Endothelial cell of umbilical vein (primary cell): Measurements from ENCODE around the gene VHLL. TPM values are rescaled to one million over a fixed set of nuclear protein-coding genes. Genes with fewer than 3 reads are reported as not detected.
A peak's percentile ranks its signal among the peaks of the same experiment; 100 is the strongest.

Source experiments
- BruUV-seq: library from RNA; stranded (reverse); fragments of 400-500 nt; replicated peaks from 2 replicates; lab custom pipeline; 2021; lab: Mats Ljungman, UMichigan
- CTCF ChIA-PET: fragments of 300-600, 350-600 bp; sonication (Branson Sonifier 250); formaldehyde crosslinking; loops from one replicate; lab custom pipeline; 2021; ENCODE audit warnings: antibody characterized with exemption, inconsistent platforms; lab: Charles Lee
- POLR2A ChIA-PET: fragments of 300-600, 350-600 bp; sonication (Branson Sonifier 250); formaldehyde crosslinking; loops from one replicate; lab custom pipeline; 2021; ENCODE audit warnings: antibody characterized with exemption, inconsistent platforms; lab: Charles Lee
- DNase-seq: peaks from one replicate; pipeline ENCODE4 v3.0.0-alpha.2; 2011; ENCODE audit warnings: low read depth, low spot score
- FAIRE-seq: peaks from 2 replicates; lab custom pipeline; 2011; peaks lifted over from hg19 to GRCh38; lab: Jason Lieb, UNC
- H2AFZ ChIP-seq: 2 replicates; pipeline ENCODE4 v1.6.0; 2012; ENCODE audit warnings: low read depth, low read length, control low read depth, inconsistent platforms
- H3K27ac ChIP-seq: 2 replicates; pipeline ENCODE4 v1.5.1; 2011; ENCODE audit warnings: low read depth, mild to moderate bottlenecking, control low read depth, low read length, moderate library complexity; ENCODE audit not compliant: insufficient read depth
- H3K27me3 ChIP-seq, 2 experiments: 2 replicates each; pipeline versions ENCODE4 v1.6.0 to v1.6.1; 2011; ENCODE audit warnings: low read length in 2 of 2, mixed read lengths in 1 of 2; ENCODE audit not compliant: control insufficient read depth in 2 of 2, insufficient read depth in 2 of 2
- H3K36me3 ChIP-seq, 2 experiments: 2 replicates in 1 of 2; 3 replicates in 1 of 2; pipeline ENCODE4 v1.5.1; 2011; ENCODE audit warnings: low read length in 2 of 2, mild to moderate bottlenecking in 1 of 2, moderate library complexity in 1 of 2; ENCODE audit not compliant: control insufficient read depth in 2 of 2, insufficient read depth in 2 of 2; ENCODE audit errors: extremely low read depth in 1 of 2
- H3K4me1 ChIP-seq: 3 replicates; pipeline ENCODE4 v1.5.1; 2011; ENCODE audit warnings: mild to moderate bottlenecking, low read length; ENCODE audit not compliant: control insufficient read depth, insufficient read depth; ENCODE audit errors: extremely low read depth
- H3K4me2 ChIP-seq: 2 replicates; pipeline ENCODE4 v1.6.1; 2011; ENCODE audit warnings: low read length, control low read depth, mixed read lengths; ENCODE audit not compliant: insufficient read depth
- H3K4me3 ChIP-seq, 3 experiments: fragments of 200-600 bp in 1 of 3; sonication (generic), shearing (Covaris generic) in 1 of 3; replicated peaks in 1 of 3; 2 replicates each; pipeline ENCODE4 v1.5.1; 2011 to 2016; ENCODE audit warnings: control low read depth in 3 of 3, low read length in 3 of 3, mild to moderate bottlenecking in 2 of 3, inconsistent platforms in 1 of 3, low read depth in 1 of 3, moderate library complexity in 1 of 3; ENCODE audit not compliant: insufficient read depth in 1 of 3
- H3K79me2 ChIP-seq: 2 replicates; pipeline ENCODE4 v1.6.0; 2012; ENCODE audit warnings: low read length, inconsistent platforms; ENCODE audit not compliant: control insufficient read depth, insufficient read depth
- H3K9ac ChIP-seq: replicated peaks from 2 replicates; pipeline ENCODE3; 2011; ENCODE audit warnings: low read length, control low read depth; ENCODE audit not compliant: insufficient read depth; ENCODE audit errors: extremely low read depth
- H3K9me1 ChIP-seq: replicated peaks from 3 replicates; pipeline ENCODE4 v1.6.0; 2011; ENCODE audit warnings: mild to moderate bottlenecking, low read length; ENCODE audit not compliant: control insufficient read depth, insufficient read depth; ENCODE audit errors: extremely low read depth
- H3K9me3 ChIP-seq: replicated peaks from 2 replicates; pipeline ENCODE4 v1.5.1; 2012; ENCODE audit warnings: low read length, inconsistent platforms; ENCODE audit not compliant: control insufficient read depth, insufficient read depth
- H4K20me1 ChIP-seq: replicated peaks from 2 replicates; pipeline ENCODE3; 2011; ENCODE audit warnings: mild to moderate bottlenecking, low read length; ENCODE audit not compliant: control insufficient read depth, insufficient read depth; ENCODE audit errors: extremely low read depth
- EZH2 ChIP-seq: IDR thresholded peaks from 2 replicates; pipeline ENCODE4 v1.6.1; 2012; ENCODE audit warnings: borderline replicate concordance, low read depth, mild to moderate bottlenecking, moderate library complexity, low read length, inconsistent platforms; ENCODE audit not compliant: severe bottlenecking
- FOS ChIP-seq: IDR thresholded peaks from 2 replicates; pipeline ENCODE4 v1.6.1; 2011; ENCODE audit warnings: mild to moderate bottlenecking, low read length, moderate library complexity, borderline replicate concordance; ENCODE audit not compliant: insufficient read depth
- GATA2 ChIP-seq: IDR thresholded peaks from 2 replicates; pipeline ENCODE4 v1.7.0; 2011; ENCODE audit warnings: low read depth, mild to moderate bottlenecking, moderate library complexity, mixed read lengths, low read length; ENCODE audit not compliant: insufficient read length, insufficient read depth
- JUN ChIP-seq: IDR thresholded peaks from 2 replicates; pipeline ENCODE4 v1.6.1; 2011; ENCODE audit warnings: borderline replicate concordance, low read depth; ENCODE audit not compliant: insufficient read length, insufficient read depth
- MYC ChIP-seq: IDR thresholded peaks from one replicate; pipeline ENCODE4 v1.6.1; 2011; ENCODE audit warnings: mild to moderate bottlenecking, low read depth, low read length
- POLR2A ChIP-seq: IDR thresholded peaks from 2 replicates; pipeline ENCODE4 v1.6.1; 2012; ENCODE audit warnings: low read depth, mild to moderate bottlenecking, control low read depth, low read length
- POLR2AphosphoS5 ChIP-seq: IDR thresholded peaks from 2 replicates; pipeline ENCODE4 v1.6.1; 2012; ENCODE audit warnings: low read depth, mild to moderate bottlenecking, control low read depth, low read length, moderate library complexity; ENCODE audit not compliant: insufficient read depth
- dilution Hi-C: fragments of 300-500 bp; cut with MboI; formaldehyde crosslinking; loops from one replicate; pipeline ENCODE4 v1.15.0; 2019; ENCODE audit warnings: low sequenced_read_pairs; ENCODE audit not compliant: extremely low pct_ligation_motif_present
- intact Hi-C: fragments of 100-400 bp; cut with micrococcal nuclease; formaldehyde crosslinking; loops from one replicate; pipeline ENCODE4 v1.10.0; 2022
- polyA plus RNA-seq, 4 experiments: library from polyadenylated mRNA; depleted of rRNA in 3 of 4; stranded (reverse) in 3 of 4; unstranded in 1 of 4; fragments of >200 nt; gene quantifications; 2 replicates each; pipeline versions ENCODE4 v1.2.1 to v1.2.3, GENCODE V29; 2011 to 2012; ENCODE audit warnings: missing spikeins in 1 of 4
- total RNA-seq: library from RNA; stranded (reverse); gene quantifications from 2 replicates; pipeline ENCODE4 v1.2.3, GENCODE V29; 2021
- TF ChIP-seq, protein P1 (sequence below): IDR thresholded peaks from 2 replicates; pipeline ENCODE4 v1.6.1; 2011; ENCODE audit not compliant: insufficient read depth, insufficient read length
- TF ChIP-seq, protein P2 (sequence below), 2 donors: IDR thresholded peaks; 1 replicate in 1 of 2; 2 replicates in 1 of 2; pipeline ENCODE4 v1.5.1; 2011; ENCODE audit warnings: low read length in 2 of 2, mild to moderate bottlenecking in 2 of 2, moderate library complexity in 2 of 2, control low read depth in 1 of 2, inconsistent platforms in 1 of 2, low read depth in 1 of 2; ENCODE audit not compliant: insufficient read depth in 1 of 2; ENCODE audit errors: extremely low read depth in 1 of 2

Gene VHLL
- total and polyA plus RNA-seq, 2 donors (not counting 3 experiments of a cell fraction or from before 2014, with no cell fraction given), result 0.73 TPM; not detected in 1

DNA sequence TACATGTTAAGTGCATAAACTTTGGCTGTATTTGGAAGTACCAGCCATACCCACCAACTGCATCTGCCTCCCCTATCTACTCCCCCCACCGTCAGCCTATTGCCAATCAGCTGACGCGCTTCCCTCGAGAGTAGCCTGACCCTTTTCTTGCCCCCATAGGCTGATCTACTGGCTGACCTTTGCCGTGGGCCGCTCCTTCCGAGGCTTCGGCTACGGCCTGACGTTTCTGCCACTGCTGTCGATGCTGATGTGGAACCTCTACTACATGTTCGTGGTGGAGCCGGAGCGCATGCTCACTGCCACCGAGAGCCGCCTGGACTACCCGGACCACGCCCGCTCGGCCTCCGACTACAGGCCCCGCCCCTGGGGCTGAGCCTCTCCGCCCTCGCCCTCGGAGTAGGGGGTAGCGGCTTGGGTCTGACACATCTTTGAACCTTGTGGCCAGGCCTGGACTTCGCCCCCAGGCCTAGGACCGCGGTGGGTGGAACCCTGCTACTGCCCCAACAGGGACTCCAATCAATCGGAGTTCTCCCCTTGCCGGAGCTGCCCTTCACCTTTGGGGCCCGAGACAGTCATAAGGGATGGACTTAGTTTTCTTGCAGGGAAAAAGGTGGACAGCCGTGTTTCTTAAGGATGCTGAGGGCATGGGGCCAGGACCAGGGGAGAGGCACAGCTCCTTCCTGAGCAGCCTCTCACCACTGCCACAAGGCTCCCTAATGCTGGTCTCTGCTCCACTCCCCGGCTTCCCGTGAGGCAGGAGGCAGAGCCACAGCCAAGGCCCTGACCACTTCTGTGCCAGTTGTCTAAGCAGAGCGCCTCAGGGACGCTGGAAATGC lies 7.7 kb downstream of the VHLL start:
- H3K9me3 ChIP-seq, result no peaks in the 10 kb centered on the region
- POLR2A ChIA-PET, result interaction anchor here (1.2 kb wide), 1 partner anchor 9 kb away, joined by 3 read pairs; the partner anchor contains the start of gene SMG5
- H3K4me2 ChIP-seq, result peak overlapping the region; percentile 40
- H4K20me1 ChIP-seq, result no peaks in the 10 kb centered on the region
- no peaks in the 10 kb centered on the region for H3K27me3 ChIP-seq
- peaks cover 10% of the 10 kb centered on the region for H3K4me1 ChIP-seq
- H3K27ac ChIP-seq, result no peak overlapping the region
- CTCF ChIA-PET, result no interaction called here
- intact Hi-C loops, result loop anchor here (1.0 kb wide), 1 partner anchor 8 kb away; no protein-coding TSS in a partner anchor
- FAIRE-seq (peak; percentile 89), DNase-seq (peak; percentile 89)
- H3K9ac ChIP-seq, result peak overlapping the region; percentile 28
- no peak for TF ChIP-seq EZH2
- TF ChIP-seq GATA2, result no peak
- no peak for TF ChIP-seq MYC
- TF ChIP-seq POLR2A, result peak; percentile 11
- no peak for TF ChIP-seq FOS
- TF ChIP-seq, protein P1, sequence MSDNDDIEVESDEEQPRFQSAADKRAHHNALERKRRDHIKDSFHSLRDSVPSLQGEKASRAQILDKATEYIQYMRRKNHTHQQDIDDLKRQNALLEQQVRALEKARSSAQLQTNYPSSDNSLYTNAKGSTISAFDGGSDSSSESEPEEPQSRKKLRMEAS, result no peak
- peak; percentile 72 for TF ChIP-seq POLR2AphosphoS5
- TF ChIP-seq, protein P2, sequence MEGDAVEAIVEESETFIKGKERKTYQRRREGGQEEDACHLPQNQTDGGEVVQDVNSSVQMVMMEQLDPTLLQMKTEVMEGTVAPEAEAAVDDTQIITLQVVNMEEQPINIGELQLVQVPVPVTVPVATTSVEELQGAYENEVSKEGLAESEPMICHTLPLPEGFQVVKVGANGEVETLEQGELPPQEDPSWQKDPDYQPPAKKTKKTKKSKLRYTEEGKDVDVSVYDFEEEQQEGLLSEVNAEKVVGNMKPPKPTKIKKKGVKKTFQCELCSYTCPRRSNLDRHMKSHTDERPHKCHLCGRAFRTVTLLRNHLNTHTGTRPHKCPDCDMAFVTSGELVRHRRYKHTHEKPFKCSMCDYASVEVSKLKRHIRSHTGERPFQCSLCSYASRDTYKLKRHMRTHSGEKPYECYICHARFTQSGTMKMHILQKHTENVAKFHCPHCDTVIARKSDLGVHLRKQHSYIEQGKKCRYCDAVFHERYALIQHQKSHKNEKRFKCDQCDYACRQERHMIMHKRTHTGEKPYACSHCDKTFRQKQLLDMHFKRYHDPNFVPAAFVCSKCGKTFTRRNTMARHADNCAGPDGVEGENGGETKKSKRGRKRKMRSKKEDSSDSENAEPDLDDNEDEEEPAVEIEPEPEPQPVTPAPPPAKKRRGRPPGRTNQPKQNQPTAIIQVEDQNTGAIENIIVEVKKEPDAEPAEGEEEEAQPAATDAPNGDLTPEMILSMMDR (IDR thresholded peaks at IDR 0.05; ENCODE audit: extremely low read depth in 1 of 2, insufficient read depth in 1 of 2, low read depth in 1 of 2, low read length in 2 of 2), result no peak
- no peak for TF ChIP-seq JUN
- no peaks in the 10 kb centered on the region for H3K9me1 ChIP-seq
- H2AFZ ChIP-seq, result peak overlapping the region; percentile 79
- H3K79me2 ChIP-seq, result peaks cover 6% of the 10 kb centered on the region
- BruUV-seq, result no TSS peak
- H3K4me3 ChIP-seq, result peak overlapping the region in 2 of 3 experiments; percentile 35 to 41
- dilution Hi-C loops, result no loop called here
- peaks cover 0 to 4% of the 10 kb centered on the region in 2 experiments for H3K36me3 ChIP-seq
